Ishikawa (cell line): ENCODE measurements around the gene MYO5A.

Experiments
- CEBPB ChIP-seq: IDR thresholded peaks from 2 replicates; pipeline ENCODE4 v1.6.1; 2012
- MAX ChIP-seq: IDR thresholded peaks from 2 replicates; pipeline ENCODE4 v1.6.1; 2012
- TAF1 ChIP-seq: IDR thresholded peaks from 2 replicates; pipeline ENCODE4 v1.6.1; 2012; ENCODE audit warnings: low read depth, mild to moderate bottlenecking

- TF ChIP-seq TAF1 (no peak), CEBPB (no peak), MAX (no peak)
Measured at GRCh38 chr15:52463638-52464037, 65.0 kb downstream of the MYO5A start.
